Stomach (tissue), 9 donors: Measurements from ENCODE around the gene MSI2. TPM values are rescaled to one million over a fixed set of nuclear protein-coding genes. Genes with fewer than 3 reads are reported as not detected.

Experiments
- DNase-seq, 2 donors: peaks; one replicate each; pipeline versions ENCODE4 v3.0.0 to v3.0.0-alpha.2; 2013 to 2019
- H3K27ac ChIP-seq, 5 donors: fragments of 200-600 bp in 4 of 5; sonication (generic) in 4 of 5; one replicate each; pipeline ENCODE4 v1.5.1; 2013 to 2019; ENCODE audit warnings: mild to moderate bottlenecking in 1 of 5, moderate library complexity in 1 of 5
- H3K27me3 ChIP-seq, 3 donors: fragments of 200-600 bp; sonication (generic); one replicate each; pipeline ENCODE4 v1.5.1; 2017 to 2019; ENCODE audit warnings: mixed run types in 1 of 3
- H3K36me3 ChIP-seq, 4 donors: fragments of 200-600 bp; sonication (generic); 1 replicate in 3 of 4; 2 replicates in 1 of 4; pipeline ENCODE4 v1.5.1; 2016 to 2019
- H3K4me1 ChIP-seq, 4 donors: fragments of 200-600 bp; sonication (generic); one replicate each; pipeline ENCODE4 v1.5.1; 2016 to 2019
- H3K4me3 ChIP-seq, 4 donors: fragments of 200-600 bp; sonication (generic) in 3 of 4; one replicate each; pipeline ENCODE4 v1.5.1; 2016 to 2019; ENCODE audit warnings: mild to moderate bottlenecking in 1 of 4
- H3K9me3 ChIP-seq, 4 donors: fragments of 200-600 bp; sonication (generic); one replicate each; pipeline ENCODE4 v1.5.1; 2016 to 2019
- CTCF ChIP-seq, 7 experiments: fragments of 450-650 bp in 4 of 7; fragments of 200-600 bp in 3 of 7; sonication (generic) in 3 of 7; IDR thresholded peaks; one replicate each; pipeline ENCODE4 v1.5.1; 2016 to 2019; ENCODE audit warnings: antibody characterized with exemption in 7 of 7, control low read depth in 2 of 7, mild to moderate bottlenecking in 1 of 7
- EP300 ChIP-seq: sonication (generic); formaldehyde crosslinking; IDR thresholded peaks from one replicate; pipeline ENCODE4 v1.6.1; 2017; ENCODE audit warnings: antibody characterized with exemption
- POLR2A ChIP-seq, 4 donors: fragments of 450-650 bp; IDR thresholded peaks; one replicate each; pipeline ENCODE4 v1.6.1; 2016; ENCODE audit warnings: antibody characterized with exemption in 4 of 4, control low read depth in 2 of 4, mild to moderate bottlenecking in 1 of 4, moderate library complexity in 1 of 4
- POLR2AphosphoS5 ChIP-seq, 3 donors: sonication (generic); formaldehyde crosslinking; IDR thresholded peaks; one replicate each; pipeline ENCODE4 v1.6.1; 2016; ENCODE audit warnings: antibody characterized with exemption in 3 of 3
- WGBS, 5 donors: extraction: QIAGEN DNeasy Blood & Tissue Kit in 3 of 5; methylation state at CpG; one replicate each; pipeline versions ENCODE4 v1.1.5 to v1.1.7; 2013 to 2018; 5-methylcytosine and 5-hydroxymethylcytosine counted together
- intact Hi-C: fragments of 100-400 bp; cut with DNase I; formaldehyde crosslinking; loops from one replicate; pipeline ENCODE4 v1.15.1; 2023; ENCODE audit warnings: low total_unique reads
- polyA plus RNA-seq, 3 donors: library from polyadenylated mRNA; stranded (reverse); fragments of 200-250 nt; gene quantifications; one replicate each; pipeline ENCODE4 v1.2.3, GENCODE V29; 2013
- total RNA-seq, 5 donors: library from RNA; depleted of rRNA; stranded (reverse); fragments of >200 nt; gene quantifications; one replicate each; pipeline versions ENCODE4 v1.1.0 to v1.2.3, GENCODE V29; 2014 to 2016
- donor health status: healthy with polysubstance abuse.
- donor health status: Bipolar disorder and iron deficiency.
- donor health status: healthy.

MSI2 gene
- total and polyA plus RNA-seq, 8 donors: 8.3 to 72.4 (median 22.9) TPM

GRCh38 chr17:57464191-57464864 lies 208.0 kb downstream of the MSI2 start:
- 91 to 94% (median 93%) methylated on average over 11 of the region's 11 CpGs for WGBS, 5 donors
- Histone ChIP-seq H3K4me3 (no peak overlapping the region), H3K9me3 (no peaks in the 10 kb centered on the region), H3K4me1 (peaks cover 0 to 9% (median 0%) of the 10 kb centered on the region in 4 donors), H3K27ac (no peak overlapping the region), H3K27me3 (no peaks in the 10 kb centered on the region), H3K36me3 (no peaks in the 10 kb centered on the region)
- no peak for DNase-seq
- intact Hi-C loops: no loop called here
- TF ChIP-seq POLR2AphosphoS5 (IDR thresholded peaks at IDR 0.05) (no peak), CTCF (IDR thresholded peaks at IDR 0.05) (no peak)

- 90 to 95% (median 93%) methylated on average over 5 of the region's 5 CpGs for WGBS, 5 donors
- DNase-seq: no peak
- no peak for TF ChIP-seq POLR2AphosphoS5 (IDR thresholded peaks at IDR 0.05)
- no peak for TF ChIP-seq CTCF (IDR thresholded peaks at IDR 0.05)
- TF ChIP-seq POLR2A (IDR thresholded peaks at IDR 0.05): no peak
- TF ChIP-seq EP300: no peak
- H3K27ac ChIP-seq: no peak overlapping the region
- H3K27me3 ChIP-seq: no peaks in the 10 kb centered on the region
- H3K9me3 ChIP-seq: no peaks in the 10 kb centered on the region
- H3K4me3 ChIP-seq: no peak overlapping the region
- intact Hi-C loops: no loop called here
- H3K4me1 ChIP-seq: peaks cover 0 to 8% (median 0%) of the 10 kb centered on the region in 4 donors
- no peaks in the 10 kb centered on the region for H3K36me3 ChIP-seq
Measured at GRCh38 chr17:57465610-57466009, 209.3 kb downstream of the MSI2 start.

- Histone ChIP-seq H3K4me1 (peaks cover 0 to 8% (median 0%) of the 10 kb centered on the region in 4 donors), H3K27ac (no peak overlapping the region), H3K9me3 (no peaks in the 10 kb centered on the region), H3K4me3 (no peak overlapping the region), H3K36me3 (no peaks in the 10 kb centered on the region), H3K27me3 (no peaks in the 10 kb centered on the region)
- intact Hi-C loops: no loop called here
- WGBS, 5 donors: 75 to 80% (median 78%) methylated on average over 10 of the region's 10 CpGs
- TF ChIP-seq POLR2AphosphoS5 (IDR thresholded peaks at IDR 0.05) (no peak), EP300 (no peak), CTCF (IDR thresholded peaks at IDR 0.05) (no peak), POLR2A (IDR thresholded peaks at IDR 0.05) (no peak)
- DNase-seq: no peak
Measured at GRCh38 chr17:57466017-57466471, 209.7 kb downstream of the MSI2 start.

- no peak for TF ChIP-seq POLR2AphosphoS5 (IDR thresholded peaks at IDR 0.05)
- TF ChIP-seq EP300: no peak
- TF ChIP-seq POLR2A (IDR thresholded peaks at IDR 0.05): no peak
- TF ChIP-seq CTCF (IDR thresholded peaks at IDR 0.05): no peak
- no peaks in the 10 kb centered on the region for H3K36me3 ChIP-seq
- no peak overlapping the region for H3K4me3 ChIP-seq
- H3K4me1 ChIP-seq: peaks cover 0 to 8% (median 0%) of the 10 kb centered on the region in 4 donors
- no peaks in the 10 kb centered on the region for H3K27me3 ChIP-seq
- no peaks in the 10 kb centered on the region for H3K9me3 ChIP-seq
- intact Hi-C loops: no loop called here
- DNase-seq: no peak
- 81 to 100% (median 97%) methylated on average over 1 of the region's 1 CpG for WGBS, 5 donors
- no peak overlapping the region for H3K27ac ChIP-seq
Measured at GRCh38 chr17:57466521-57466920, 210.2 kb downstream of the MSI2 start.
